WTC11 (cell line): ENCODE measurements around the gene MEGF6. TPM values are rescaled to one million over a fixed set of nuclear protein-coding genes. Genes with fewer than 3 reads are reported as not detected.

Experiments
- ATAC-seq: fragments of 200-7000 bp; cut with Tn5 transposase; 2 replicates; pipeline ENCODE4 v1.10.0; 2021; ENCODE audit warnings: mild to moderate bottlenecking, moderate library complexity
- CTCF ChIA-PET: fragments of 300-600 bp; sonication (Branson Sonifier 250); formaldehyde crosslinking; loops from one replicate; lab custom pipeline; 2021; ENCODE audit warnings: antibody characterized with exemption; lab: Charles Lee
- POLR2A ChIA-PET: fragments of 350-600 bp; sonication (Branson Sonifier 250); formaldehyde crosslinking; loops from one replicate; lab custom pipeline; 2021; ENCODE audit warnings: antibody characterized with exemption; lab: Charles Lee
- DNase-seq: peaks from one replicate; pipeline ENCODE4 v3.0.0; 2021; ENCODE audit warnings: low spot score
- H3K27ac Mint-ChIP-seq: 2 replicates; pipeline ENCODE4 v1.8.0; 2021; ENCODE audit warnings: mixed read lengths
- H3K27me3 Mint-ChIP-seq: 2 replicates; pipeline ENCODE4 v1.8.0; 2021; ENCODE audit warnings: low read depth, mild to moderate bottlenecking, moderate library complexity, mixed read lengths
- H3K36me3 Mint-ChIP-seq: 2 replicates; pipeline ENCODE4 v1.8.0; 2021; ENCODE audit warnings: mixed read lengths
- H3K4me1 Mint-ChIP-seq: 2 replicates; pipeline ENCODE4 v1.8.0; 2022; ENCODE audit warnings: mixed read lengths
- H3K4me3 Mint-ChIP-seq: 2 replicates; pipeline ENCODE4 v1.8.0; 2021; ENCODE audit warnings: mild to moderate bottlenecking, moderate library complexity, mixed read lengths
- H3K9me3 Mint-ChIP-seq: 2 replicates; pipeline ENCODE4 v1.8.0; 2021; ENCODE audit warnings: mixed read lengths
- CREM ChIP-seq: sonication (generic); formaldehyde crosslinking; IDR thresholded peaks from 2 replicates; pipeline ENCODE4 v1.8.1; 2022; ENCODE audit warnings: mild to moderate bottlenecking, missing genetic modification reagents, moderate library complexity
- FOXK1 ChIP-seq: sonication (generic); formaldehyde crosslinking; IDR thresholded peaks from 2 replicates; pipeline ENCODE4 v1.8.0; 2022; ENCODE audit warnings: mild to moderate bottlenecking, moderate library complexity, missing genetic modification reagents
- GTF2I ChIP-seq: fragments of 250-450 bp; sonication (Bioruptor Pico); conservative IDR thresholded peaks from 2 replicates; pipeline ENCODE4 v1.4.0; 2021; ENCODE audit warnings: mild to moderate bottlenecking
- JAZF1 ChIP-seq: fragments of 250-450 bp; sonication (Bioruptor Pico); IDR thresholded peaks from 2 replicates; pipeline ENCODE4 v1.9.0; 2021; ENCODE audit warnings: moderate library complexity, mild to moderate bottlenecking, inconsistent platforms
- MYBL2 ChIP-seq: sonication (generic); formaldehyde crosslinking; IDR thresholded peaks from 2 replicates; pipeline ENCODE4 v1.8.1; 2023; ENCODE audit warnings: mild to moderate bottlenecking, moderate library complexity, missing genetic modification reagents
- NR1H2 ChIP-seq: sonication (generic); formaldehyde crosslinking; IDR thresholded peaks from 2 replicates; pipeline ENCODE4 v1.9.0; 2021; ENCODE audit warnings: mild to moderate bottlenecking, moderate library complexity, missing genetic modification reagents
- OVOL2 ChIP-seq: fragments of 250-450 bp; sonication (Bioruptor Pico); IDR thresholded peaks from 2 replicates; pipeline ENCODE4 v1.9.0; 2021; ENCODE audit warnings: mild to moderate bottlenecking, borderline replicate concordance
- TEAD1 ChIP-seq: sonication (generic); formaldehyde crosslinking; IDR thresholded peaks from 2 replicates; pipeline ENCODE4 v1.8.0; 2022; ENCODE audit warnings: mild to moderate bottlenecking, missing genetic modification reagents
- TEAD4 ChIP-seq: sonication (generic); formaldehyde crosslinking; IDR thresholded peaks from 2 replicates; pipeline ENCODE4 v1.8.0; 2022; ENCODE audit warnings: mild to moderate bottlenecking, missing genetic modification reagents
- TP53 ChIP-seq: sonication (generic); formaldehyde crosslinking; IDR thresholded peaks from 2 replicates; pipeline ENCODE4 v1.8.1; 2023; ENCODE audit warnings: mild to moderate bottlenecking, missing genetic modification reagents
- ZBTB21 ChIP-seq: sonication (generic); formaldehyde crosslinking; IDR thresholded peaks from 2 replicates; pipeline ENCODE4 v1.8.1; 2023; ENCODE audit warnings: mild to moderate bottlenecking, missing genetic modification reagents, borderline replicate concordance
- ZNF121 ChIP-seq: sonication (generic); formaldehyde crosslinking; IDR thresholded peaks from 2 replicates; pipeline ENCODE4 v1.8.0; 2023; ENCODE audit warnings: missing genetic modification reagents
- ZNF416 ChIP-seq: fragments of 250-450 bp; sonication (Bioruptor Pico); IDR thresholded peaks from 2 replicates; pipeline ENCODE4 v1.9.0; 2021; ENCODE audit warnings: mild to moderate bottlenecking, inconsistent platforms
- ZNF671 ChIP-seq: fragments of 250-450 bp; sonication (Bioruptor Pico); IDR thresholded peaks from 2 replicates; pipeline ENCODE4 v1.8.0; 2021; ENCODE audit warnings: mild to moderate bottlenecking
- total RNA-seq: library from RNA; stranded (reverse); gene quantifications from 3 replicates; pipeline ENCODE4 v1.2.3, GENCODE V29; 2021
- TF ChIP-seq, protein P1 (sequence below): sonication (generic); formaldehyde crosslinking; IDR thresholded peaks from 2 replicates; pipeline ENCODE4 v1.8.1; 2023; ENCODE audit warnings: mild to moderate bottlenecking, missing genetic modification reagents, borderline replicate concordance
- TF ChIP-seq, protein P2 (sequence below): sonication (generic); formaldehyde crosslinking; IDR thresholded peaks from 2 replicates; pipeline ENCODE4 v1.8.1; 2023; ENCODE audit warnings: mild to moderate bottlenecking, missing genetic modification reagents, moderate library complexity

The MEGF6 gene
- total RNA-seq, 1 experiment from 2014 or later: 24.9 TPM

DNA sequence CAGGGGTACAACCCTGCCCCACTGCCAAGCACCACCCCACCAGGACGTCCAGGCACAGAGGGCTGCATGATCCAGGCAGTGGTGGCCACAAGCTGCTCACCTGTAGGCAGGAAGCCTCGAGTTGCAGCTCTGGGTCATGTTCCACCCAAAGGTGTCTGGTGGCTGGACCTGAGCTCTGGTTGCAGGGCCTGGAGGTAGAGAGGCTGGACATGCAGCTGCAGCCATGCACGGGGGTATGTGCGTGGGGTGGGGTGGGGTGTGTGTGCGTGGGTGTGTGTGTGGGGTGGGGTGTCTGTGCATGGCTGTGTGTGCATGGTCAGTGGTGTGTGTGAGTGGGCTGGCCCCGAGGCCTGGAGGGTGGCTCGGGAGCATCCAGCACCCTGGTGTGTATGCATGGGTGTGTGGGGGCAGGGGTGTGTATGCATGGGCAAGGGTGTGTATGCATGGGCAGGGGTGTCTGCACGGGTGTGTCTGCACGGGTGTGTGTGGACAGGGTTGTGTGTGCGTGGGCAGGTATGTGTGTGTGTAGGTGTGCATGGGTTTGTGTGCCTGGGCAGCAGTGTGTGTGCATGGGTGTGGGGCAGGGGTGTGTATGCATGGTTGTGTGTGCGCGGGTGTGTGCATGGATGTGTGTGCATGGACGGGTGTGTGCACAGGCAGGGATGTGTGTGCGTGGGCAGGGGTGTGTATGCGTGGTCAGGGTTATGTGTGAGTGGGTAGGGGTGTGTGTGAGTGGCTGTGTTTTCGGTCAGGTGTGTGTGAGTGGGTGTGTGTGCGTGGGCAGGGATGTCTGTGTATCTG is 141.3 kb downstream of the MEGF6 start:
- Mint-ChIP-seq H3K36me3 (peaks cover 11% of the 10 kb centered on the region; the same call in 1 of the 2 replicates), H3K27me3 (no peaks in the 10 kb centered on the region), H3K4me1 (peaks cover 17% of the 10 kb centered on the region)
- POLR2A ChIA-PET: no interaction called here
- ATAC-seq: no peak
- TF ChIP-seq TEAD1 (CRISPR knock-in tag) (no peak), ZNF121 (CRISPR knock-in tag) (no peak), GTF2I (CRISPR knock-in tag) (no peak), TP53 (CRISPR knock-in tag) (no peak), TEAD4 (CRISPR knock-in tag) (no peak), ZBTB21 (CRISPR knock-in tag) (no peak), FOXK1 (CRISPR knock-in tag) (no peak), OVOL2 (CRISPR knock-in tag) (no peak), MYBL2 (CRISPR knock-in tag) (no peak)
- TF ChIP-seq, all 79 proteins: peak for 0
- H3K4me3 Mint-ChIP-seq: no peak overlapping the region
- H3K9me3 Mint-ChIP-seq: no peaks in the 10 kb centered on the region
- H3K27ac Mint-ChIP-seq: peak overlapping the region; percentile 87
- DNase-seq: peak; percentile 6
- CTCF ChIA-PET: interaction anchor here (1.1 to 1.8 kb wide), 2 partner anchors 17 to 21 kb away, joined by 5 to 13 read pairs; no protein-coding TSS in a partner anchor

DNA sequence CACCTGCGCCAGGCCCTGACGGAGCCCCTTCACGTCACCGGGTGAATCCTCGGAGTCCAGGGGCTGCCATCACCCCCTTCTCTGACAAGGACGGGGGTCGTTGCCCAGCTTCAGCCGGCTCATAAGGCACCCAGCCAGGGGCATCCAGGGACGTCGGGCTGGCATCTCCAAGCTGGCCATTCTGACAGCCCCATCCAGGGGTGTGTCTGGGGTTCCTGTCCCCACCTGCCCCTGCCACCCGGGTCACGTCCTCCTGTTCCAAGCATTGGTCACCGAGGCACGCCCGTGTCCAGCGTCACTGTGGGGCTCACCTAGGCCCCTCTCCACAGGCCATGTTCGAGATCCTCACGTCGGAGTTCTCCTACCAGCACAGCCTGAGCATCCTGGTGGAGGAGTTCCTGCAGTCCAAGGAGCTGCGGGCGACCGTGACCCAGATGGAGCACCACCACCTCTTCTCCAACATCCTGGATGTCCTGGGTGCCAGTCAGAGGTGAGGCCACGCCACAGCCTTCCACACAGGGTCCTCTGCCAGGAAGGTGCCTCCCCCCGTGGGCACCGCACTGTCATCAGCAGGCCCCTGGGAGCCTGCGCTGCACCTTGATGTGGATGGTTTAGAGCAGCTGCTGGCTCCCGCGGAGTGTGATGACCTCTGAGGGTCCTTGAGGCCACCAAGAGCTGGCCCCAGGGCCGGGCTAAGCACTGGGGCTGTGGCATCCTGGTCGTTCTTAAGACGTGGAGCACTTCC is 142.0 kb downstream of the MEGF6 start:
- POLR2A ChIA-PET: no interaction called here
- no peaks in the 10 kb centered on the region for H3K27me3 Mint-ChIP-seq
- no peak overlapping the region for H3K4me3 Mint-ChIP-seq
- DNase-seq (peak; percentile 6), ATAC-seq (no peak)
- TF ChIP-seq NR1H2 (CRISPR knock-in tag): no peak
- peaks cover 17% of the 10 kb centered on the region for H3K4me1 Mint-ChIP-seq
- CTCF ChIA-PET: interaction anchor here (1.1 to 1.8 kb wide), 2 partner anchors 16 to 22 kb away, joined by 5 to 13 read pairs; no protein-coding TSS in a partner anchor
- H3K9me3 Mint-ChIP-seq: no peaks in the 10 kb centered on the region
- no peak overlapping the region for H3K27ac Mint-ChIP-seq
- H3K36me3 Mint-ChIP-seq: peaks cover 11% of the 10 kb centered on the region; the same call in 1 of the 2 replicates

DNA sequence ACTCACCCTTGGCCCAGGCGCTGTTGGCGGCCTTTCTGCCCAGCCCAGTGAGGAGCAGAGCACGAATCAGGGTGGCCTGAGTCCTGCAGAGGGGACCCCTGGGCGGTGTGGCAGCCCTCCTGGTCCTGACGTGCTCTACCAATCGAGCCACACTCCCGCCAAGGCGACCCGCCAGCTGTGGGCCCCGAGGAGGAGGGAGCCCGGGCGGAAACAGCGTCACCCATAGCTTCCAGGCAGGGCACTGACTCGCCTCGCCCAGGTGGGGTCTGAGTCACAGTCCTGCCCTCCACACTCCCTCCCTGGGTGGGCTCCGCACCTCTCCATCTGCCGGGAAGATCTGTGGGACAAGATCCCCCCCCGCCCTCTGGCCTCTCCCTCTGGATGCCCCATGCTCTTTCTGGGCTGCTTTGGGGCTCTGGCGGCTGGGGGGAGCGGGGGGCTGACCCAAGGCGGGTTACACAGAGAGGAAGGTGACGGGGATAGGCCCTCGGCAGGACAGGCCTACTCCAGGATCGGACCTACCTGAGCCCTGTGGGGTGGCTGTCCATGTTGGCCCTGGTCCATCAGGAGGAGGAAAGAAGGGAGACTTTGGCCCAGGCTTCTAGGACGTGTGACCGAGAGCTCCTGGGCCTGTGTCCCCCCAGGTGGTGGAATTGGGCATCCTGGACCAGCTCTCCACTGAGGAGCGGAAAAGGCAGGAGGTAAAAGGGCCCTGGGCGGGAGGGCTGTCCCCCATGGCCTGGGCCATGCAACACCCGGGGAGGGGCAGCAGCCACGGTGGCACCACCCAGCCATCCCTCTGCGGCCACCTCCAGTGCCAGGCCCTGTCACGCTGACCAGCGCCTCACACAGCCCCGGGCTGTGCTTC is 142.8 kb downstream of the MEGF6 start:
- H3K4me1 Mint-ChIP-seq: peaks cover 17% of the 10 kb centered on the region
- peaks cover 5% of the 10 kb centered on the region; the same call in 1 of the 2 replicates for H3K36me3 Mint-ChIP-seq
- ChIA-PET CTCF (interaction anchor here (1.2 to 6.7 kb wide), 3 partner anchors 15 to 97 kb away, joined by 3 to 41 read pairs (median 13); no protein-coding TSS in a partner anchor), POLR2A (no interaction called here)
- no peaks in the 10 kb centered on the region for H3K27me3 Mint-ChIP-seq
- no peak for ATAC-seq
- H3K4me3 Mint-ChIP-seq: no peak overlapping the region
- TF ChIP-seq JAZF1 (CRISPR knock-in tag) (no peak), CREM (CRISPR knock-in tag) (no peak), ZNF671 (no peak), ZNF416 (no peak)
- TF ChIP-seq, protein P1, sequence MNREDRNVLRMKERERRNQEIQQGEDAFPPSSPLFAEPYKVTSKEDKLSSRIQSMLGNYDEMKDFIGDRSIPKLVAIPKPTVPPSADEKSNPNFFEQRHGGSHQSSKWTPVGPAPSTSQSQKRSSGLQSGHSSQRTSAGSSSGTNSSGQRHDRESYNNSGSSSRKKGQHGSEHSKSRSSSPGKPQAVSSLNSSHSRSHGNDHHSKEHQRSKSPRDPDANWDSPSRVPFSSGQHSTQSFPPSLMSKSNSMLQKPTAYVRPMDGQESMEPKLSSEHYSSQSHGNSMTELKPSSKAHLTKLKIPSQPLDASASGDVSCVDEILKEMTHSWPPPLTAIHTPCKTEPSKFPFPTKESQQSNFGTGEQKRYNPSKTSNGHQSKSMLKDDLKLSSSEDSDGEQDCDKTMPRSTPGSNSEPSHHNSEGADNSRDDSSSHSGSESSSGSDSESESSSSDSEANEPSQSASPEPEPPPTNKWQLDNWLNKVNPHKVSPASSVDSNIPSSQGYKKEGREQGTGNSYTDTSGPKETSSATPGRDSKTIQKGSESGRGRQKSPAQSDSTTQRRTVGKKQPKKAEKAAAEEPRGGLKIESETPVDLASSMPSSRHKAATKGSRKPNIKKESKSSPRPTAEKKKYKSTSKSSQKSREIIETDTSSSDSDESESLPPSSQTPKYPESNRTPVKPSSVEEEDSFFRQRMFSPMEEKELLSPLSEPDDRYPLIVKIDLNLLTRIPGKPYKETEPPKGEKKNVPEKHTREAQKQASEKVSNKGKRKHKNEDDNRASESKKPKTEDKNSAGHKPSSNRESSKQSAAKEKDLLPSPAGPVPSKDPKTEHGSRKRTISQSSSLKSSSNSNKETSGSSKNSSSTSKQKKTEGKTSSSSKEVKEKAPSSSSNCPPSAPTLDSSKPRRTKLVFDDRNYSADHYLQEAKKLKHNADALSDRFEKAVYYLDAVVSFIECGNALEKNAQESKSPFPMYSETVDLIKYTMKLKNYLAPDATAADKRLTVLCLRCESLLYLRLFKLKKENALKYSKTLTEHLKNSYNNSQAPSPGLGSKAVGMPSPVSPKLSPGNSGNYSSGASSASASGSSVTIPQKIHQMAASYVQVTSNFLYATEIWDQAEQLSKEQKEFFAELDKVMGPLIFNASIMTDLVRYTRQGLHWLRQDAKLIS: no peak
- TF ChIP-seq, protein P2, sequence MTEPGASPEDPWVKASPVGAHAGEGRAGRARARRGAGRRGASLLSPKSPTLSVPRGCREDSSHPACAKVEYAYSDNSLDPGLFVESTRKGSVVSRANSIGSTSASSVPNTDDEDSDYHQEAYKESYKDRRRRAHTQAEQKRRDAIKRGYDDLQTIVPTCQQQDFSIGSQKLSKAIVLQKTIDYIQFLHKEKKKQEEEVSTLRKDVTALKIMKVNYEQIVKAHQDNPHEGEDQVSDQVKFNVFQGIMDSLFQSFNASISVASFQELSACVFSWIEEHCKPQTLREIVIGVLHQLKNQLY (CRISPR knock-in tag): no peak
- no peak overlapping the region for H3K27ac Mint-ChIP-seq
- DNase-seq: peak; percentile 9
- no peaks in the 10 kb centered on the region for H3K9me3 Mint-ChIP-seq
